Activated T-helper 17 cell treated with anti-CD3 and anti-CD28 coated beads, Interleukin-2, amount 50 U/mL, for 72 hours (primary cell): ENCODE measurements around the gene INTS6. TPM values are rescaled to one million over a fixed set of nuclear protein-coding genes. Genes with fewer than 3 reads are reported as not detected.

Experiments used
- ATAC-seq: fragments of 150-1000 bp; cut with Tn5 transposase; replicated peaks from 2 replicates; pipeline ENCODE4 v1.10.0; 2021; ENCODE audit warnings: mild to moderate bottlenecking, moderate library complexity
- H3K27ac Mint-ChIP-seq: one replicate; pipeline ENCODE4 v1.8.0; 2022; ENCODE audit warnings: mixed read lengths
- H3K27me3 Mint-ChIP-seq: one replicate; pipeline ENCODE4 v1.8.0; 2022; ENCODE audit warnings: mixed read lengths
- H3K36me3 Mint-ChIP-seq: one replicate; pipeline ENCODE4 v1.8.0; 2022; ENCODE audit warnings: low read depth, mild to moderate bottlenecking, mixed read lengths
- H3K4me1 Mint-ChIP-seq: one replicate; pipeline ENCODE4 v1.8.0; 2022; ENCODE audit warnings: mixed read lengths
- H3K4me3 Mint-ChIP-seq: one replicate; pipeline ENCODE4 v1.8.0; 2022; ENCODE audit warnings: mild to moderate bottlenecking, mixed read lengths
- H3K9me3 Mint-ChIP-seq: one replicate; pipeline ENCODE4 v1.8.0; 2022; ENCODE audit warnings: mixed read lengths
- total RNA-seq, 2 donors: library from RNA; stranded (reverse); gene quantifications; one replicate each; pipeline ENCODE4 v1.2.3, GENCODE V29; 2022

The INTS6 gene
- total RNA-seq, 2 donors from 2014 or later = 54.2 to 69.4 TPM

DNA sequence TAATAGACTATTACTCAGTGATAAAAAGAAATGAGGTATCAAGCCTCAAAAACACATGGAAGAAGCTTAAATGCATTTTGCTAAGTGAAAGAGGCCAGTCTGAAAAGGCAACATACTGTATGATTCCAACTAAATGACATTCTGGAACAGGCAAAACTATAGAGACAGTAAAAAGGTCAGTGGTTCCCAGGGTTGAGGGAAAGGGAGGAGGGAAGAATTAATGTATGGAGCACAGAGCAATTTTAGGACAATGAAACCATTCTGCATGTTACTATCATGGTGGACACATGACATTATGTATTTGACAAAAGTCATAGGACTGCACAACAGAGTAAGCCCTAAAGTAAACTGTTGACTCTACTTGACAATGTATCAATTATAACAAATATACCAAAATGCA, 119.0 kb downstream of the INTS6 start:
- no peak overlapping the region for H3K4me3 Mint-ChIP-seq
- H3K27me3 Mint-ChIP-seq = peaks cover 7% of the 10 kb centered on the region
- no peaks in the 10 kb centered on the region for H3K36me3 Mint-ChIP-seq
- ATAC-seq = no peak
- no peak overlapping the region for H3K27ac Mint-ChIP-seq
- no peaks in the 10 kb centered on the region for H3K9me3 Mint-ChIP-seq
- H3K4me1 Mint-ChIP-seq = peaks cover 11% of the 10 kb centered on the region

DNA sequence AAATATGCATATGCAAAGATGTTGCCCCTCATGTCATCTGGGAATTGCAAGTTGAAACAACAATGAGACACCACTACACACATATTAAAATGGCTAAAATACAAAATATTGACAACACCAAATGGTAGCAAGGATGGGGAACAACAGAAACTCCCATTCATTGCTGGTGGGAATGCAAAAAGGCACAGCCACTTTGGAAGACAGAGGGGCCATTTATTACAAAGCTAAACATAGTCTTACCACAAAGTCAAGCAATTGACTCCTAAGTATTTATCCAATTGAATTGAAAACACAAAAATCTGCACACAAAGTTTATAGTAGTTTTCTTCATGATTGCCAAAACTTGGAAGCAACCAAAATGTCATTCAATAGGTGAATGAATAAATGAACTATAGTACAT, 119.4 kb downstream of the INTS6 start:
- Mint-ChIP-seq H3K27ac (no peak overlapping the region), H3K36me3 (no peaks in the 10 kb centered on the region), H3K9me3 (no peaks in the 10 kb centered on the region), H3K27me3 (peaks cover 7% of the 10 kb centered on the region), H3K4me3 (no peak overlapping the region), H3K4me1 (peaks cover 11% of the 10 kb centered on the region)
- no peak for ATAC-seq

DNA sequence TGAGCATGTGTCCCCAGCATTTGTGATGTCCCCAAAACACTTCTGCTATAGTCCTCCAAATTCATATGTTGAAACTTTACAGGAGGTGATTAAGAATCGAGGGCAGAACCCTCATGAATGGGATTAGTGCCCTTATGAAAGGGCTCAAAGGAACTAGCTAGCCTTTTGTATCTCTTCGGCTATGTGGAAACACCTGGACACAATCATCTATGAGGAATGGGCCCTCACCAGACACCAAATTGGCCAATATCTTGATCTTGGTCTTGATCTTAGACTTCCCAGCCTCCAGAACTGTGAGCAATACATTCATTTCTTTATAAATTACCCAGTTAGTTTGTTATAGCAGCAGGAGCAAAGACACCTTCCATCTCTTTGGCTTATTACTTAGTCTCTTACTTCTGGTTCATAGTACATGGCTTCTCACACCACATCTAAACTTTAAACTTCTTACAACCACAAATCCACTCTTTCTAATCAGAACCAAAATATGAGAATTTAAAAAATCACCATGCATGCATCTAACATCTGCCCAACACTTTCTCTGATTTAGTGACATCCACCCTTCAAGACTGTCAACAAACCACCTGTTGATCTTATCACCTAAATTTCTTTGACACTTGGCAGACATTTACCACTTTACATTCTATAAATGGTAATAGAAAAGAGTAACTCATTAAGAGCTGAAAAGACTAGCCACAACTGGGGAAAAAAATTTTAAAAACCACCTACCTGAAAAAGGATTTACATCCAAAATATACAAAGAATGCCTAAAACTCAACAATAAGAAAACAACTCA, 120.1 kb downstream of the INTS6 start:
- peaks cover 7% of the 10 kb centered on the region for H3K27me3 Mint-ChIP-seq
- peaks cover 11% of the 10 kb centered on the region for H3K4me1 Mint-ChIP-seq
- no peak for ATAC-seq
- H3K4me3 Mint-ChIP-seq = no peak overlapping the region
- no peaks in the 10 kb centered on the region for H3K9me3 Mint-ChIP-seq
- no peak overlapping the region for H3K27ac Mint-ChIP-seq
- no peaks in the 10 kb centered on the region for H3K36me3 Mint-ChIP-seq

DNA sequence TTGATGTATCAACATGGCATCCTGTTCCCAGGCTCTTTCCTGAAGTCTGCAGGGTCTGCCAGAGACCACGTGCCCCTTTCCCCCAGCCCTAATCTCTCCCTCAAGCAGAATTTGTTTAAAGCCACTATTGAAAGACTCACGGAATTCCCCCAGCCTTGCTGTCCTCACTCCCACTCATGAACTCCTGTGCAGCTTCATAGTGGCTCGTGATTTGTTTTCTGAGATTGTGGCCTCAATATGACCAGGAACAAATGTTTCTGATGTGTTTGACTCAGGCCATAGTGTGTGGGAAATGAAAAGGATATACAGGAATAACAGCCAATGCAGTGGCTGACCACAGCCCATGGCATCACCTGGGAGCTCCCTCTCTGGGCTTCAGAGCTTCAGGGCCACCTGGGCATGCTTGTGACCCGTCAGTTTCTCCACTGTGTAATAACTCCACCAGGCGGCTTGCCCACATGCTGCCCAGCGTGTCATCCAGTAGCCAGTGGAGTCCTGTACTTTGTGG, 121.4 kb downstream of the INTS6 start:
- H3K4me3 Mint-ChIP-seq = peak overlapping the region; percentile 5
- no peaks in the 10 kb centered on the region for H3K9me3 Mint-ChIP-seq
- ATAC-seq = peak; percentile 72
- no peaks in the 10 kb centered on the region for H3K36me3 Mint-ChIP-seq
- H3K4me1 Mint-ChIP-seq = peaks cover 11% of the 10 kb centered on the region
- peak overlapping the region; percentile 69 for H3K27ac Mint-ChIP-seq
- H3K27me3 Mint-ChIP-seq = peaks cover 7% of the 10 kb centered on the region

DNA sequence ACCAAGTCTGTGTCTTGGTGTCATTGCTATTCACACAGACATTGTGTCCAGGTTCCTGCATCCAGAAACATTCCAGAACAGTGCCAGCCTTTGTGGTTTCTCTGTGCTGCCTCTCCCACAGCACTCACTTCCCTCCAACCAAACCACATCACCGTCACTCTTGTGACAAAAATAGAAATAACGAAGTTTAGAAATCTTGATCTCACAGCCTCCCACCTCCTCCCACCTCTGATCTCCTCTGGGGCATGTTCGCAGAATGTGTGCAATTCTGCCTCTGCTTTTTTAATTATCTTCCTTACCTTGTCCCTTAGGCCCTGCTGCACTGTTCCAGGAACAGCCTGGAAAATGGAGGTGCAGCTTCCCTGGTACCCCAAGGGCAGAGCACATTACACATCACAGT, 122.0 kb downstream of the INTS6 start:
- Mint-ChIP-seq H3K36me3 (no peaks in the 10 kb centered on the region), H3K4me3 (peak overlapping the region; percentile 5), H3K4me1 (peaks cover 11% of the 10 kb centered on the region), H3K27ac (peak overlapping the region; percentile 69), H3K9me3 (no peaks in the 10 kb centered on the region), H3K27me3 (peaks cover 7% of the 10 kb centered on the region)
- peak; percentile 11 for ATAC-seq

DNA sequence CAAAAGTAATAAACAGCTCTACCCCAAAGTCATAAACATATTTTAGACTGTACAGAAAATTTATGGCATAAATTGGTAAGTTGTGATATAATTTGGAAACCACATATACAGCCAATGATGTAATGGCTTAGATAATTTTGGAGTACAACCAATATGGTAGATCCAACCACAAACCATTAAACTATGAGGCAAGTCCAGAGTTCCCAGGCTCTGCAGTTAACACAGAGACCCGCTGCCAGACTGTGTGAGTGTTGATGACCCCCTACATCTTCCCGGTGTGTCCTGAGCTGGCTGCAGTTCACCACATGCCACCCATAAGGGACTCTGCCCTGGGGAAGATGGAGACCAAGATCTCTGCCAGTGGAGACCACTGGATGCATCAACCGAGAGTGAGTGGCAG, 123.2 kb downstream of the INTS6 start:
- no peaks in the 10 kb centered on the region for H3K36me3 Mint-ChIP-seq
- H3K27ac Mint-ChIP-seq = no peak overlapping the region
- no peaks in the 10 kb centered on the region for H3K9me3 Mint-ChIP-seq
- H3K4me3 Mint-ChIP-seq = no peak overlapping the region
- H3K27me3 Mint-ChIP-seq = peaks cover 7% of the 10 kb centered on the region
- no peak for ATAC-seq
- peaks cover 11% of the 10 kb centered on the region for H3K4me1 Mint-ChIP-seq

DNA sequence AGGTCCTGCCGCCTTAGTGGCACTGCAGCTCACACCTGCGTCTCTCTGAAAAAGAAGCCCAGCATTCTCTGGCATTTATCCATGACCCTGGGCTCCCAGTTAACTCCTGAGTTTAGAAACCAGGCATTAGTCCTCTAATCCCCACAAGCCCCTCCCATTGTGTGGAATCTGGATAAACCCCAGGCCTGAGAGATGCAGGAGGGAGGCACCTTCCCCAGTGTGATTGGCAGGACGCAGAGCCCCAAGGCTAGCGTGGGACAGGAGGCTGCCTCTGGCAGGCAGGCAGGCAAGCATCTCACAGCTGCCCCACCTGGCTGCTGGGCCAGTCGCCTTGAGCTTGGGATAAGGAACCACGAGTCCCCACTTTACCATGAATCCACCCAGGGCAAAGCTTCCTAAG, 124.3 kb downstream of the INTS6 start:
- peaks cover 7% of the 10 kb centered on the region for H3K27me3 Mint-ChIP-seq
- no peak for ATAC-seq
- no peaks in the 10 kb centered on the region for H3K9me3 Mint-ChIP-seq
- H3K36me3 Mint-ChIP-seq = no peaks in the 10 kb centered on the region
- H3K27ac Mint-ChIP-seq = no peak overlapping the region
- peaks cover 11% of the 10 kb centered on the region for H3K4me1 Mint-ChIP-seq
- no peak overlapping the region for H3K4me3 Mint-ChIP-seq

DNA sequence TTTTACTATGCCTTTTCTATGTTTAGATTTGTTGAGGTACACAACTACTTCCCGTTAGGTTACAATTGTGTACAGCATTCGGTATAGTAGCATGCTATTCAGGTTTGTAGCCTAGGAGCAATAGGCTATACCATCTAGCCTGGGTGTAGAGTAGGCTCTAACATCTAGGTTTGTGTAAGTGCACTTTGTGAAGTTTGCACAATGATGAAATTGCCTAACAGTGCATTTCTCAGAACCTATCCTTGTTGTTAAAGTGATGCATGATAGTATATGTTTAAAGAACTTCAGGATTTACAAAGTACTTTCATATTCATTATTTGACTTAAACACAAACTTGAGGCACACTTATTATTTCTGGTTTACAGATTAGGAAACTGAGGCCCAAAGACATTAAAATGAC, 124.9 kb downstream of the INTS6 start:
- no peaks in the 10 kb centered on the region for H3K36me3 Mint-ChIP-seq
- H3K4me1 Mint-ChIP-seq = peaks cover 11% of the 10 kb centered on the region
- no peak overlapping the region for H3K27ac Mint-ChIP-seq
- ATAC-seq = no peak
- peaks cover 7% of the 10 kb centered on the region for H3K27me3 Mint-ChIP-seq
- H3K9me3 Mint-ChIP-seq = no peaks in the 10 kb centered on the region
- H3K4me3 Mint-ChIP-seq = no peak overlapping the region

DNA sequence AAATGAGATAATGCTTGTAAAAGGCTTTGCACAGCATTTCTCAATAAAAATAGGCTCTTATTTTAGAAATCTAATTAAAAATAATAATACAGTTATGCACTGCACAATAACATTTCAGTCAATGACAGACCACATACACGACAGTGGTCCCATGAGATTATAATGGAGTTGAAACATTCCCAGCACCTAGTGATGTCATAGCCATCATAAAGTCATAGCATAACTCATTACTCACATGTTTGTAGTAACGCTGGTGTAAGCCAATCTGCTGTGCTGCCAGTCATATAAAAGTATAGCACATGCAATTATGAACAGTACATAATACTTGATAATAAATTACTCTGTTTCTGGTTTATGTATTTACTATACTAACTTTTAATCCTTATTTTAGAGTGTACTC, 126.1 kb downstream of the INTS6 start:
- ATAC-seq = peak; percentile 23
- Mint-ChIP-seq H3K4me1 (peaks cover 11% of the 10 kb centered on the region), H3K9me3 (no peaks in the 10 kb centered on the region), H3K4me3 (no peak overlapping the region), H3K36me3 (no peaks in the 10 kb centered on the region), H3K27me3 (peaks cover 7% of the 10 kb centered on the region), H3K27ac (no peak overlapping the region)

DNA sequence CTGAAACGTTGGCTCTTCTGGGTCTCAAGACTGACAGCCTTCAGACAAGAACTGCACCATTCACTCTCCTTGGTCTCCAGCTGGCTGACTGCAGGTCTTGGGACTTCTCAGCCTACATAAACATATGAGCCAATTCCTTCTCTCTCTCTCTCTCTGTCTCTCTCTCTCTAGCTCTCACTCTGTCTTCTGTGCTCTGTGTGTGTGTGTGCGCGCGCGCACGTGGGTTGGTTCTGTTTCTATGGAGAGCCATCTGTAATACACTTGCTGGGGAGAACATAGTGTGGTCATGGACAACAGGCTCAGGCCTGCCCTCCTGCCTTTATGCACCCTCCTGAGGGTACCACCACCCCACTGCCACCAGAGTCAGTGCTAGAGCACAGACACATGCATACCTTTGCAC, 127.0 kb downstream of the INTS6 start:
- no peak overlapping the region for H3K27ac Mint-ChIP-seq
- no peaks in the 10 kb centered on the region for H3K36me3 Mint-ChIP-seq
- peaks cover 1% of the 10 kb centered on the region for H3K27me3 Mint-ChIP-seq
- no peak overlapping the region for H3K4me3 Mint-ChIP-seq
- no peak for ATAC-seq
- H3K4me1 Mint-ChIP-seq = peaks cover 3% of the 10 kb centered on the region
- H3K9me3 Mint-ChIP-seq = no peaks in the 10 kb centered on the region

DNA sequence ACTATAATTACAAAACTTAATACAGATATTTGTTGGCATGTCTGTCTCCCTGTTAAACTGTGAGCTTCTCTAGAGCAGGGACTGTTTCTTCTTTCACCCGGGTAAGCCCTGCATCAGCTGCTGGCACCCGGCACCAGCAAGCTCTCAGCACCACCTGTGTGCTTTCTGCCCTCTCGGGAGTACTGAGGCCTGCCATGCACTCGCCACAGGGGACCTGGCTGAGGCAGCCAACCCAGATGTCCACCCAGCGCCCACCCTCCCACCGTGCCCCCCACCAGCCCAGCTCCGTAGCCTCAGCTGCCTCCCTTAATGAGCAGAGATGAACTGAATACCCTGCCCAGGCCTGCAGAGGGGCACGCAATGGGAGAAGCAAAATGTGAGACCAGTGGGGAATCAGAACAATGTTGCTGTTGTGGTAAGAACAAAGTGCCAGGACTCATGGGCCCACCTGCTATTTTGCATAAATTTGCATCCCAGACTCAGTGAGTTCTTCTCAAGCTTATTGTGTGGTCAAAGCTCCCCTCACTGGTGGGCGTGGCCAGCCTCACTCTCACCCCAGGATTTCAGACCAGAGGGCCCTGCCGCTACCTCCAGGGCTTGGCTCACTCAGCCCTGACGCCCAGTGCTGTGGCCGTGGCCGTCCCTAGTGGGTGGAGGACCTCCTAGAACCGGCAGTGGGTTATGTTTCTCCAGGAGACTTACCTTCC, 128.0 kb downstream of the INTS6 start:
- no peaks in the 10 kb centered on the region for H3K36me3 Mint-ChIP-seq
- H3K27me3 Mint-ChIP-seq = no peaks in the 10 kb centered on the region
- no peak overlapping the region for H3K27ac Mint-ChIP-seq
- no peak overlapping the region for H3K4me3 Mint-ChIP-seq
- H3K4me1 Mint-ChIP-seq = no peaks in the 10 kb centered on the region
- no peak for ATAC-seq
- no peaks in the 10 kb centered on the region for H3K9me3 Mint-ChIP-seq

DNA sequence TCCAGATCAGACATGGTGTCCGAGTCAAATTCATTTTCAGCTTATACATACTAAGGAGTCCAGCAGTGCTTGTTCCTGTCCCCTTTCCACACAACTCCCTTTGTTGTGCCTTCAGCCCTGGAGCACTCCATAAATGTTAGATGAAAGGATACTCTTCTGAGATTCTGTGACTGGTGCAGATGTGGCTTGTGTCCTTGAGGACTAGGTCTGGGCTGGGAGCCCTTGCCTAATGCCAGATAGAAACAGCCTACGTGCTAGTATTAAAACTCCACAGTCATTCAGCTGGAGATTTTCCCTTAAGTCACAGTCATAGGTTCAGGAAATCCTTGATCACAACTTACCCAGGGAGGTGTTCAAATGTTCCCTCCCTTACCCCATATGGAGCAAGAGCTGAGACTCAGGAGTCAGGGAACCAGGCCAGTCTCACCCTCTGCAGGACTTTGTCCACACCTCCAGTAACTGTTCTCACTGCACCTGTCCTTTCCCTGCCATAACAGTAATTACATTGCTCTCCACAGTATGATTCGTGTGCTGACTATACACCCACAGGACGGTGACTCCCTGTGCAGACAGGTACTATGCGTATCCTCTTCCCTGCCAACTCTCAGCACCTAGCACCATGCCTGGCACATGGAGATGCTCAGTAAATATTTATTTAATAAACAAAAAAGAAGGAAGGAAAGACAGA, 128.9 kb downstream of the INTS6 start:
- no peak overlapping the region for H3K4me3 Mint-ChIP-seq
- H3K27ac Mint-ChIP-seq = no peak overlapping the region
- no peak for ATAC-seq
- H3K36me3 Mint-ChIP-seq = no peaks in the 10 kb centered on the region
- no peaks in the 10 kb centered on the region for H3K4me1 Mint-ChIP-seq
- H3K9me3 Mint-ChIP-seq = no peaks in the 10 kb centered on the region
- H3K27me3 Mint-ChIP-seq = no peaks in the 10 kb centered on the region

DNA sequence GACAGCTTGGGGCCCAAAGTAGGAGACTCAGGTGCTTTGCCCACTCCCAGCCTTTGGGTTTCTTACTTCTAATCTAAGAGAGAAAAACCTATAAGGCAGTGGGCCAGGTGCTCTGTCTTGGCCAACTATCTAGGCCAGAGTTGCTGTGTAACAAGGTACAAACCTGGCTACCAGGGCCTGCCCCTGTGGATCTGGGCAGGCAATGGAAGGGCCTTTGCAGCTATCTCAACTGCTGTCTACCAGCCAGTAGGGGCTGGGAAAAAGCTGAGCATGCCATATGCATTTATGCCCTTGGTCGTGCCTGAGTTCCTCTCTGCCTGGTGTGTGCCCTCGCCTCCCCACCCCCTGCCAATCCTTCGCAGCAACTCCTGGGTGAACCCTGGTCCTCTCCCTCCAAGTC, 130.0 kb downstream of the INTS6 start:
- no peaks in the 10 kb centered on the region for H3K9me3 Mint-ChIP-seq
- no peak overlapping the region for H3K4me3 Mint-ChIP-seq
- H3K27me3 Mint-ChIP-seq = no peaks in the 10 kb centered on the region
- no peaks in the 10 kb centered on the region for H3K36me3 Mint-ChIP-seq
- no peak overlapping the region for H3K27ac Mint-ChIP-seq
- ATAC-seq = no peak
- no peaks in the 10 kb centered on the region for H3K4me1 Mint-ChIP-seq

DNA sequence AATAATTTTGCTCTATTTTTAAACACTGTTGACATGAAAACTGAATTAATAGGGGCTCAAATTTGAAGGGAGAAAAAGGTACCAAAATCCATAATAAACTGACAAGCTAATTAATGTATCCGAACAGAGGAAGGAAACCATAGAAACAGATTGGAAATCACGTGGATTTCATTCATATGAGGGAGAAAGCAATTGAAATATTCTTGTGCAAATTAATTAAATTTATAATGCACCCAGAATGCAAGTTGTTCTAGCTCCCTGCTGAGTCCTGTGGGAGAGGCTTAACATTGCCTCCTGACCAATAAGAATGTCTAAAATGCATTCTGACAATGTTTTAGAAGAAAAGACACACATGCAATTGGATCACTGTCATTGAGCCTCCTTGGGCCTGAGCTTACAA, 131.0 kb downstream of the INTS6 start:
- Mint-ChIP-seq H3K36me3 (no peaks in the 10 kb centered on the region), H3K4me3 (no peak overlapping the region), H3K4me1 (no peaks in the 10 kb centered on the region), H3K27ac (no peak overlapping the region), H3K9me3 (no peaks in the 10 kb centered on the region), H3K27me3 (no peaks in the 10 kb centered on the region)
- ATAC-seq = no peak

DNA sequence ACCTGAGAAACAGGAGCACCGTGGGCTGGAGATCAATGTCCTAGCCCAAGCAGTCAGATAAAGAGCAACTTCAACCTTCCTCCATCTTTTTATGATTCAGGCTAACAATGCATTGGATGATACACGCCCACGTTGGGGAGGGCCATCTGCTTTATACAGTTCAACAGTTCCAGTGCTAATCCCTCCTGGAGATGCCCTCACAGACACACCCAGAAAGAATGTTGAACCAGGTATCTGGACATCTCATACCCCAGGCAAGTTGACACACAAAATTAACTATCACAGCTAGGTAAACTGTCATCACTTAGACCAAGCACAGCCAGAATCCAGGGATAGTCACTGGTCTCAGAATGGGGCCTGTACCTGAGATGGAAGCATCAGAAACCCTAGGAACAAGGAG, 134.0 kb downstream of the INTS6 start:
- no peak overlapping the region for H3K27ac Mint-ChIP-seq
- no peak for ATAC-seq
- no peaks in the 10 kb centered on the region for H3K36me3 Mint-ChIP-seq
- no peaks in the 10 kb centered on the region for H3K4me1 Mint-ChIP-seq
- no peaks in the 10 kb centered on the region for H3K27me3 Mint-ChIP-seq
- no peak overlapping the region for H3K4me3 Mint-ChIP-seq
- no peaks in the 10 kb centered on the region for H3K9me3 Mint-ChIP-seq
